HG02623 (cell line): ENCODE measurements around the gene ZNF2.
"Not testable (repeated sequence)": the region's sequence is repeated elsewhere in the genome, so short reads cannot be mapped to it uniquely, and the experiment has no call there.

ENCODE experiments used
- ATAC-seq: cut with Tn5 transposase; IDR thresholded peaks from one replicate; pipeline ENCODE4 v1.9.1; 2021; ENCODE audit warnings: moderate library complexity; ENCODE audit not compliant: unreplicated experiment

ZNF2 gene

DNA sequence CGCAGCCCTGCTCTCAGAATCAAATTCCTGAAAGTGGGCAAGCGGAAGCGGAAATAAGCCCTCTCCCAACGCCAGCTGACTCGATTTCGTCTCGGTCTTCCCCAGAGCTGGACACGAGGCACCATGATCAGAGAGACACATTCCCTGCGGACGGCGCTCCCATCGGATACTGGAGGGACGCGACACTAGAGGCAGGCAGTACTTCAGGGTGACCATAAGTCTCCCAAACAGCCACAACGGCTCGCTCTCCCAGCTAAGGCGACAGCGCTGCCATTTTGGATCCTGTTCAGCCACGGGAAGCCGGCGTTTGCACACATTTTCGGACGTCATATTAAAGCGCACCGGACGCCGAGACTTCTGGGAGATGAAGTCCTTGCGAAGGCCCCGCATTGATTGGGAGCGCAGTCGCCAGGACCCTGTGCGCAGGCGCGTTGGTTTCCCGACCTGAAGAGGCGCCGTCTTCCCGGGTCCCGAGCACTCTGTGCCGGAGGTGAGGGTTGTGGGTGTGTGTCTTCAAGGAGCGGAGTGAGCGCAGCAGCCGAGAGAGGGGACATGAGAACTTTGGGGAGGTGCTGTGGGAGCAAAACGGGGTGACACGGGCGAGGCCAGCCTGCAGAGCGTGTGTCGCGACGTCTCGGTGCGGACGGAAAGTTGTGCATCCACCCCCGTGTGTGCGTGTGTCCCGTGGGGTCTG, at the start of gene ZNF2:
Gene ZNF2, plus strand, starts transcription at position 439 of the 694 bp plus-strand sequence. CDS start 10,418 bp downstream, outside the sequence.
- peak; percentile 96 for ATAC-seq

DNA sequence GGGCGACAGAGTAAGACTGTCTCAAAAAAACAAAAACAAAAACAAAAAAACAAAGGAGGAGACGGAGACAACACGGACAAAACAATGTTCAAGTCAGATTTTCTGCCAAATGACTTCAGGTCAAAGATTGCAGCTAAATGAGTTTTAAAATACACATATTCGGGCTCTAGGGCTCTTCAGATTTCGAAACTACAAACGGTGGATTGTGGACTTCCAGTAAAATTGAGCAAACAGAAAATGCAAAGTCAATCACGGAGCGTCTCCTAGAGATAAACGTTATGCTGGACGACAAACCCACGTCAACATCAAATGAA, 44.6 kb upstream of the ZNF2 start:
- peak; percentile 1 for ATAC-seq

DNA sequence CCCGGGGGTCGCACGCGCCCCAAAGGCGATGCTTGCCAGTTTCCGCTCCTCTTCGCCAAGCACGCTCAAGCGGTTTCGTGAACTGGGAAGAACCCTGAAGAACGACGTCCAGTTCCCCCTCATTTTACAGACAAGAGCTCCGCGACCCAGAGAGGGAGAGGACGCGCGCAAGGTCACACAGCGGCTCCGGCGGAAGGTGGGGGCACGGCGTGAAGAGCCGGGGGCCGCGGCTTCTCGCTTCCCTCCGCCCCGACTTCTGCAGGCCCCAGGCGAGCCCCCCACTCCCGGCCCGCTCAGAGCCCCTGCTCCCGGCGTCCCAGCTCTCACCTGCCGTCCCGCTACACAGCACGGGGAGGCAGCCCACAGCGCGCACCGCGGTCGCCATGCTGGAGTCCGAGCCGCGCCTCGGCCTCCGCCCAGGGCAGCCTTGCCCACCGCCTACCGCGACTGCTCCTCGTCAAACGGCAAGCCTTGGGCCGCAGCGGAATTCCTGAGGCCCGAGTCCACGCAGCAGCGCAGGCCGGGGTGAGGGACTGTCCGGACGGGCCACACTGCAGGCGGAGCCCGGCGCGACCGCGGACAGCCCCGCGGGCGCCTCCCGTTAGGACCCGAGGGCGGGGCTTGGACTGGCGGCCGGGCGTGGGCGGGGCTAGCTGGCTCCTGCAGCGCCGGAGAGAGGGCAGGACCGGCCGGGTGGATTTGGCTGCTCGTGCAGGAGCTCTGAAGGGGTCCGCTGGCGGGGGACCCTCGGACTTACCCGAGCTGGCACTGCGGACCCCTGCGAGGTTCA, 44.0 kb upstream of the ZNF2 start, which contains the start of gene MRPS5:
Gene MRPS5, minus strand, starts transcription at position 402 of the 790 bp plus-strand sequence. Its CDS starts 17 bp downstream, at position 385.
- peak; percentile 92 for ATAC-seq

DNA sequence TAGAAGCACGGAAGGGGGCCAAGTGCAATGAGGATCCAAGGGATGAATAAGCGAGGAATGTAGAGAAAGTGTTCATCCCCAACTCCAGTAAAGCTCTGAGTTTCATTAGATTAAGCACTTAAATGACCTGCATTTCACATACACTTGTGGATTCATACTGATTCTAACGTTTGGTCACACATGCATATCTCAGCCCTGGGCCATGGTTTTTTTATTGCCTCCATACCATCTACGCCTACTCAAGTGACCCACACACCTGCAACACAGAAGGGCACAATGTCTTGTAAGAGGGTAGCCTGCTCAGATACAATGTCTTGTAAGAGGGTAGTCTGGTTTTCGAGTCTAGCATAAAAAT, 43.4 kb upstream of the ZNF2 start:
- ATAC-seq = no peak

DNA sequence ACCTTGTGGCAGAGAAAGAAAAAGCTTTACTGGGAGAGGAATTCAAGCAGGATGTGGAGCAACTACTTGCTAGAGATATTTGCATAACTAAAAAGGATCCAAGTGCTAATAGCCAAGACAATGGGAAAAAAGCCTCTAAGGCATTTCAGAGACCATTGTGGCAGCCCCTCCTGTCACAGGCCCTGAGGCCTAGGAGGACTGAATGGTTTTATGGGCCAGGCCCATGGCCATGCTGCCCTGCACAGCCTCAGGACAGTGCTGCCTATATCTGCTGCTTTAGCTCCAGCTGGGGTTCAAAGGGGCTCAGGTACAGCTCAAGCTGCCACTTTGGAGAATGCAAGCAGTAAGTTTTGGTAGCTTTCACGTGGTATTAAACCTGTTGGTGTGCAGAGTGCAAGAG, 26.9 kb upstream of the ZNF2 start:
- no peak for ATAC-seq

DNA sequence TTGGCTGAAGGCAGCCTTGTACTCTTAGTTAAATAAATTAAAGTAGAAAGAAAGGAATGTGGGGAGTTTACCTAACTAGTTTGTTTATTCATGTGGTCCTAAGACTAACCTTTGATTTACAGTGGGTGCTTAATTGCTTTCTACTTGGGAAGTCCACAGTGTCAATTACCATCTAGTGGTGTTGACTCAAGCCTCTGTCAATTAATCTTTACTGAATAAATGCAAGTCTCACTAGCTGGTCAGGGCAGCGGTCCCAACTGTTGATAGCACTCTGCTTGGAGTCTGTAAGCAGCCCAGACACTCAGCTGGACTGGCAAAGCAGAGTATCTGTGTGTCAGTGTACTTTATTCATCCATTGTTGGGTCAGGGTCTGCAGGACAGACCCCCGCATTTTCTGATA, 21.8 kb upstream of the ZNF2 start:
- ATAC-seq = no peak

DNA sequence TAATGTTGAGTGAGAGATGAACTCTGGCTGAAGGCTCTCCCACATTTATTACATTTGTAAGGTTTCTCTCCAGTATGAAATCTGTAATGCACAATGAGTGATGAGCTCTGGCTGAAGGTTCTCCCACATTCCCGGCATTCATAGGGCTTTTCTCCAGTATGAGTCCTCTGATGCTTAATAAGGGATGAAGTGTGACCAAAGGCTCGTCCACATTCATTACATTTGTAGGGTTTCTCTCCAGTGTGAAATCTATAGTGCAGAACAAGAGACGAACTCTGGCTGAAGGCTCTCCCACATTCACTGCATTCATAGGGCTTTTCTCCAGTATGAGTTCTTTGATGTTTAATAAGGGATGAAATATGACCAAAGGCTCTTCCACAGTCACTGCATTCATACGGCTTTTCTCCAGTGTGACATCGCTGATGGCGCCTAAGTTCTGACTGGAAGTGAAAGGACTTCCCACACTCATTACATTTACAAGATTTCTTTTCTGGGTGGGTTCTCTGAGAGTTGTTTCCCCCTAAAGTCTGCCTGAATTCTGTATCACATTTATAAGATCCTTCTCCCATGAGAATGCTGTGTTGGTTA, 16.1 kb upstream of the ZNF2 start:
- no peak for ATAC-seq

DNA sequence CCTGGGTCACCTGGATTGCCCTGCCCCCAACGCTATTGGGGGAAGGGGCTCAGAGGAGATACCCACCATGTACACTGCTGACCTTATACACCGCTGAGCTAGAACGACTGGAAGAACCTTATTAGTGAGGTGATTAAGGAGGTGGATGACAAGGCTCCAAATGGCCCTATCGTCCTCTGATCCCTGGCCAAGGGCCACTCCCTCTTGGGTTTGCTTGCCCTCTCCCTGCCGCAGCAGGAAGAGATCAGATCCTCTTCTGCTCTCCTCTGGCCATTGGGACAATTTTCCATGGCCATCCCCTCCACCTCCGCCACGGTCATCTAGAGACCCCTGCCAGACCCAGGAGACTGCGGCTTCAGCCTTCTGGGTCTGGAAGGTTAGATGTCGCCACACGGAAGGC, 7.2 kb upstream of the ZNF2 start:
- ATAC-seq = no peak

DNA sequence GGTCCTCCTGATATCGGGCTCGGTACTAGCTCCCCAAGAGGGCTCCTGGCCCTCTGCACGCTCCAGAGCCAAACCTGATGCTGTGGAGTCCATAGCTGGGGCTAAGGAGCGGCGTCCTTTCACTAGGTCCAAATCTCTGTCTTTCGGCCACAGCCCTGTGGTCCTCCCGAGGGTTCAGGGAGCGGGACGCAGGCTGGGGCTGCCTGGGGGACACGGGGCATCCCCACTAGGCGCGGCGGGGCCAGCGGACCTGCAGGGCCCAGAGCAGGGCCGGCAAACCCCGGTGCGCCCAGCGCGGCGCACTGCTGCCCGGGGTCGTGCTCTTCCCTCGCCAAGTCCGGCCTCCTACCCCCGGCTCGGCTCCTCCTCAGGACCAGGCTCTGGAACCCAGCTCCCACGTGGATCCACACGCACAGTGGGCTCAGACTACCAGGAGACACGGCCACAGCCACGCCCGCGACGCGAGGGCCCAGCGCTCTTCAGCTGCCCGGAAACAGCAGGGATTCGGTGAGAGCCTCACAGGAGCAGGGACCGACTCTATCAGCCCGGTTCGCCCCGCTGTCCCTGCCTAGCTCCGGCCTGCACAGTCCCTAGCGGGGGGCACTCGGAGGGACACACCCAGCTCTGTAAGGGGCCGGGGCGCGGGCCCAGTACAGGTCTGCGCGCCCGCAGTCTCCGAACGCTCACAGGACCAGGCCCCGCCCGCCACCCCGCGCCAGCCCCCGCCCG, 6.6 kb upstream of the ZNF2 start:
- peak; percentile 48 for ATAC-seq

DNA sequence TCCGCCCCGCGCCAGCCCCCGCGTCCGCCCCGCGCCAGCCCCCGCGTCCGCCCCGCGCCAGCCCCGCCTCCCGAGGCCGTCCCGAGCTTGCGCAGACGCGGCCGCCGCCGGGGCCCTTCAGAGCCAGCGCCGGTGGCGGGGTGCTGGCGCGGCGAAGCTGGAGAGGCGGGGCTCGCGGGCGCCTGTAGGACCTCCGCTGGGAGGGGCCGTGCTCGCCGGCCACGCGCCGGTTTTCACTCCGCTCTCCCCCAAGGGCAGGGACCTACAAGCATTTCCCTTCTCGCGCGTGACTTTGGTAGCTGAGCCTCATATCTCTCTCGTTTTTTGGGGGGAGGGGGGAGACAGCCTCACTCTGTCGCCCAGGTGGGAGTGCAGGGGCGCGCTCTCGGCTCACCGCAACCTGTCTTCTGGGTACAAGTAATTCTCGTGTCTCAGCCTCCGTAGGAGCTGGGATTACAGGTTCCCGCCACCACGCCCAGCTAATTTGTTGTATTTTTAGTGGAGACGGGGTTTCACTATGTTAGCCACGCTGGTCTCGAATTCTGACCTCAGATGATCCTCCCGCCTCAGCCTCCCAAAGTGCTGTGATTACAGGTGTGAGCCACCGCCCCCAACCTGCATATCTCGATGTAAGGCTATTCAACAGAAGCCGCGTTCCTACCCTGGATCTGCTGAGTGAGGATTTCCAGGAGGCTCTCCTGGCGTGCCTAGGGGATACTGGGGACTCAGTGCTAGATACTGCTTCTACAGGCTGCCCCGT, 5.7 kb upstream of the ZNF2 start, which contains the start of gene ZNF514:
Gene ZNF514, minus strand, starts transcription at position 159 of the 760 bp plus-strand sequence. CDS start 6,595 bp downstream, outside the sequence.
- peak; percentile 89 for ATAC-seq

DNA sequence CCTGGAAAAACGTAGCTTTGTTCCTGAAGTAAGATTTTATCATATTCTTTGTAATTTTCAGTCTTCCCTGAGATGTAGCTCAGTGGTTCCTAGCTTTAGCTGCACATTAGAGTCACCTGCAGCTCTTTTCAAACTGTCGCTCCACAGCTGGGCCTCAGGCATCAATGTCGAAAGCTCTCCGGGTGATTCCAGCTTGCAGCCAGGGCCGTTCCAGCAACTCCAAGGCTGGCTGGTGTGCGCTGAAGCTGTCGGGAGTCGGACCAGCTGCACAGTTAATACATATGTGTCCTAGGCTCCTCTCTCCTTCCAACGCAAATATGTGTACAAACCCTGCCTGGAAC, 609 bp upstream of the ZNF2 start:
- ATAC-seq = peak; percentile 7

DNA sequence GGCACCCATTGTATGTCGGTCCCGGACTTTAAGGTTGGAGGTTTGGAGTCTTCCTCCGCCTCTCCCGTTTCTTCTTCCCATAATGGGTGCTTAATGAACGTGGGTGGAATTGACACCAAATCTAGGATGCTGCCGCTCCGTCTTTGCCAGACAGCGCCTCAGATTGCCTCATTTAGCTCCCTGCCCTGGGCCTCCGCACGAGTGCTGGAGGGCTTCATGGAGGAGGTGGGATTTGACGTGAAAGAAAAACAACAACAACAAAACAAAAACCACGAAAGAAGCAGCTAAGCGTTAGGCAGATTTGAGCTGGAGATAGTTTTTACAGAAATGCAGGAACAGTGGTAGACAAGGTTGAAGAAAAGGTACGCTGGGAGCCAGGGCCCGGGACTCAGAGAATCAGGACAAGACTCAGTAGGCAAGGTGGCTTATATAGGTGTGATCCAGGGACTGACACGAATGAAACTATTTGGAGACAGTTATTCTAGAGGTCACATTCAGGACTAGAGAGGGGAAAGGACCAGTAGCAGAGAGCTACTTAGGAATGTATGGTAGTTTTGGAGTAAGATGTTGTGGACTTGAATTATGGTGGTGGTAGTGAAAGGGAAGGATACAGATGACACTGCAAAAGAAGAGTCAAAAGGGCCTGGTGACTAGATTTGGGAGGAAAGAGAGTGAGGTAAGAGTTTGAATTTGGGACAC, 605 bp downstream of the ZNF2 start:
- ATAC-seq = peak; percentile 8

DNA sequence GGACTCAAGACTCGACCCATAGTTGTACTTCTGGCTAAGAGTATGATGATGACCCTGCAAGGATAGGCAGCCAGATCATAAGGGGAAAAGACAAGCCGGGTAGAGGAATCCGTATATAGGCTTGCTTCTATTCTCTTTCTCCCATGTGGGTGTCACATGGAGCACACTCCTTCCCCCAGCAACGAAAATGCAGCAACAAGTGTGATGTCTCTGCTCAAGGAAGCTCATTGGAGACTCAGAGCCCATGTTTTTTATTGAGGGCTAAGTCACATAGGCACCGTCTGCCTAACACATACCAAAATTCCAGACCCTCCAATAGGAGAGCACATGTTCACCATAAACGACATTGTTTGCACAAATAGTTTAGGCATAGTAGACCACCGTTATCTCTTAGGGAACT, 6.3 kb downstream of the ZNF2 start:
- ATAC-seq = no peak

DNA sequence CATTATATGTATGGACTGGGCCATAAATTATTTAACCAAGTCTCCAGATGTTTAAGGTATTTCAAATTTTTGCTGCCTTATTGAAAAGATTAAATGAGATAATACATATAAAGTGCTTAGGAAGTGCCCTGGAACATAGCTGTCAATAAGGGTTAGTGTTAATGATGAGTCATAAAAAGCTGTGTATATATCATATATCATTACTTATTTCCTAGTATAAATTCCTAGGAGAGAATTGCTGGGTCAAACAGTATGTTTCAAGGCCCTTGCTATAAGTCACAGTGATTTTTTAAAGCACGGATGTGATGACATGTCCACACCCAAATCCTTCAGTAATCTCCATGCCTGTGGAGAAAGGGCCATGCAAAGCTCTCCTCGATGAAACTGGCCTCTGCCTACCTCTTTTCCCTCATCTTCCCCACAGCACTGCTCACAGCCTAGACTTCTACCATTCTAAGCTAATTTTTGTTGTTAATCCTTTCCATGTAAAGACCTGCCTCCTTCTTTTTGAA, 8.5 kb downstream of the ZNF2 start:
- ATAC-seq = no peak

DNA sequence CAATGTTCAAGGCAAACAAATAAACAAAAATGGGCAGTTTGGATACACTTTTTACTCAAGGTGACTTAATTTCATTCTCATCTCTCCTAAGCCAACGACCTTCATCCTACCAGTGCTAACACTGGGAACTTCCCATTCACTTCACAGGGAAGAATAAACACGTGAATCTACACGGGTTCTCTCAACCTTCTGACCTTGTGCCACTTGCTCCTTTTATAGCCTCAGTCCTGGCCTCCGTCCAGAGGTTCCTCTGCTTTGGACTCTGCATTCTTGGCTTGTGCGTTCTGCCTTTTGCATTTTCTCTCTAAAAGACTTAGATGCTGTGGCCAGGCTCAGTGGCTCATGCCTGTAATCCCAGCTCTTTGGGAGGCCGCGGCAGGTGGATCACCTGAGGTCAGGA, 13.8 kb downstream of the ZNF2 start:
- no peak for ATAC-seq

DNA sequence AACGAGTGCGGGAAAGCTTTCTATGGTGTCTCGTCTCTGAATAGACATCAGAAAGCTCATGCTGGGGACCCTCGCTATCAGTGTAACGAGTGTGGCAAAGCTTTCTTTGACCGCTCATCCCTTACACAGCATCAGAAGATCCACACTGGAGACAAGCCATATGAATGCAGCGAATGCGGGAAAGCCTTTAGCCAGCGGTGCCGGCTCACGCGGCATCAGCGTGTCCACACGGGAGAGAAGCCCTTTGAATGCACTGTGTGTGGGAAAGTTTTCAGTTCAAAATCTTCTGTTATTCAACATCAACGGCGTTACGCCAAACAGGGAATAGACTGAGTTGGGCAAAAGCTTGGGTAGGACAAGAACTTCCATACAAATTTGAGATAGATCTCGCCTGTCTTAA, 16.2 kb downstream of the ZNF2 start:
- ATAC-seq = no peak

DNA sequence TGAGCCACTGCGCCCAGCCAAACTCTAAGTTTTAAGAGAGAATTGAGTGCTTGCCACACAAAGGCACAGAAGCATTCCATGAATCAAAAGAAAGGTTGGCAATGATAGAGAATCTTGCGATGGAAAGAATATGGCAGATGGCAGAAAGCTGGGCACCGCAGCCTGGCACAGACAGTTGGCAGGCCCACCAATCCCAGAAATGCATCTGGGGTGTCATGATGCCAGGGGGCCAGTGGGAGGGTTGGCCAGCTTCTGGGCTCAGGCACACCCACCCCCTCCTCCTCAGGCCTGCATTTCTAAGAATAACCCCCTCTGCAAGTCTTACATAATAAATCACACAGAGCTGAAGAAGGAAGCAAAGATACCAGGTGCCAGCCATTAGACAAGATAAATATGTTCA, 19.6 kb downstream of the ZNF2 start:
- ATAC-seq = no peak

DNA sequence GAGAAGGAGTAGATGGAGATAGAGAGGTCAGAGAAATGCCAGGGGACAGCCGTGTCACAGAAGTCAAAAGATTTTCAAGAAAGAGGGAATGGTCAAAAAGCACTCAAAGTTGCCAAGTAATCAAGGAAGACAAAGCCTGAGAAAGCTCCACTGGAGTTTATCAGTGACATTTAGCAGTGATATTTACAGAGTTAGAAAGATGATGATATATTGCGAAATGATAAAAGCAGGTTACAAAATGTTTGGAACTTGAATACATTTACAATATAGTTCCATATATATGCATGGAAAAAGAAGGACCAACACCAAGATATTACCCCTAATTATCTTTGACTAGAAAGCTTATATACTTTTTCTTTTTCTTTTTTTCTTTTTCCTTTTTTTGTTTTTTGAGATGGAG, 20.4 kb downstream of the ZNF2 start:
- no peak for ATAC-seq

DNA sequence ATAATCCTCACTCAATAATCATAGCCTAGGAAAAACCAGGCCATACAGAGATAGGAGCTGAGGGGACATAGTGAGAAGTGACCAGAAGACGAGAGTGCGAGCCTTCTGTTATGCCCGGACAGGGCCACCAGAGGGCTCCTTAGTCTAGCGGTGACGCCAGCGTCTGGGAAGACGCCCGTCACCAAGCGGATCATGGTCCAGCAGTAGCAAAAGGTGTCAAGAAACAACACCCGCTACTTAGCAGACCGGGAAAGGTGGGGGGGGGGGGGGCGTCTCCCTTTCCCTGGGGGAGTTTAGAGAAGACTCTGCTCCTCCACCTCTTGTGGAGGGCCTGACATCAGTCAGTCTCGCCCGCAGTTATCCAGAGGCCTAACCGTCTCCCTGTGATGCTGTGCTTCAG, 27.3 kb downstream of the ZNF2 start:
- not testable (repeated sequence) for ATAC-seq

DNA sequence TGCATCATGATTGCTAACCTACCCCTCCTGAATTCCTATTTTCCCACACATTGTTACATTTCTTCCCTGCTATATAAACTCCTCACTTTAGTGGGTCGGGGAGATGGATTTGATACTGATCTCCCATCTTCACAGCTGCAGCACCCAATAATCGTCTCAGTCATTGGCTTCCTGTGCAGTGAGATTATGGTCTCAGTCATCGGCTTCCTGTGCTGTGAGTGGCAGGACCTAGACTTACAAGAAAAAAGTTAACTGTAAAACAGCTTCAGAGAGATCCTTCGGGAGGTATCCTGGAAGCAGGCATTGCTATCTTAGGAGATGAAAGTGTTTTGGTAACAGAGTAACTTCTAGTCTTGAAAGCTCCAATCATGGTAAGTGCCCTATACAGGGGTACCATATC, 38.3 kb downstream of the ZNF2 start:
- no peak for ATAC-seq
